ENCODE data around the gene OPCML. TPM values are rescaled to one million over a fixed set of nuclear protein-coding genes. Genes with fewer than 3 reads are reported as not detected.

The OPCML gene
- total and polyA plus RNA-seq, 2 experiments from 2014 or later = 1.2 to 4.4 TPM

GRCh38 chr11:132475026-132475425, 1057.3 kb downstream of the OPCML start:
- no peaks in the 10 kb centered on the region for H3K36me3 Mint-ChIP-seq (ENCODE audit: low read depth)
- H3K4me1 Mint-ChIP-seq = no peaks in the 10 kb centered on the region
- TF ChIP-seq CTCF (conservative IDR thresholded peaks at IDR 0.05; ENCODE audit: low read depth in 2 of 2) (no peak), ETS1 (IDR thresholded peaks at IDR 0.05) (no peak), JUNB (IDR thresholded peaks at IDR 0.05; ENCODE audit: unreplicated experiment) (no peak), STAT1 (IDR thresholded peaks at IDR 0.05; ENCODE audit: unreplicated experiment) (no peak), EZH2 (IDR thresholded peaks at IDR 0.05; ENCODE audit: low read depth, unreplicated experiment) (no peak), EZH2phosphoT487 (IDR thresholded peaks at IDR 0.05; ENCODE audit: unreplicated experiment) (no peak), CREB1 (CRISPR knock-in tag; IDR thresholded peaks at IDR 0.05; ENCODE audit: low read depth) (no peak), ZNF331 (CRISPR knock-in tag; IDR thresholded peaks at IDR 0.05; ENCODE audit: low read depth) (no peak), ZNF114 (CRISPR knock-in tag; IDR thresholded peaks at IDR 0.05) (no peak), POLR2AphosphoS5 (IDR thresholded peaks at IDR 0.05; ENCODE audit: low read depth) (no peak), NANOG (IDR thresholded peaks at IDR 0.05; ENCODE audit: borderline replicate concordance) (no peak), ZNF462 (CRISPR knock-in tag; IDR thresholded peaks at IDR 0.05) (no peak)
- TF ChIP-seq, protein P1, sequence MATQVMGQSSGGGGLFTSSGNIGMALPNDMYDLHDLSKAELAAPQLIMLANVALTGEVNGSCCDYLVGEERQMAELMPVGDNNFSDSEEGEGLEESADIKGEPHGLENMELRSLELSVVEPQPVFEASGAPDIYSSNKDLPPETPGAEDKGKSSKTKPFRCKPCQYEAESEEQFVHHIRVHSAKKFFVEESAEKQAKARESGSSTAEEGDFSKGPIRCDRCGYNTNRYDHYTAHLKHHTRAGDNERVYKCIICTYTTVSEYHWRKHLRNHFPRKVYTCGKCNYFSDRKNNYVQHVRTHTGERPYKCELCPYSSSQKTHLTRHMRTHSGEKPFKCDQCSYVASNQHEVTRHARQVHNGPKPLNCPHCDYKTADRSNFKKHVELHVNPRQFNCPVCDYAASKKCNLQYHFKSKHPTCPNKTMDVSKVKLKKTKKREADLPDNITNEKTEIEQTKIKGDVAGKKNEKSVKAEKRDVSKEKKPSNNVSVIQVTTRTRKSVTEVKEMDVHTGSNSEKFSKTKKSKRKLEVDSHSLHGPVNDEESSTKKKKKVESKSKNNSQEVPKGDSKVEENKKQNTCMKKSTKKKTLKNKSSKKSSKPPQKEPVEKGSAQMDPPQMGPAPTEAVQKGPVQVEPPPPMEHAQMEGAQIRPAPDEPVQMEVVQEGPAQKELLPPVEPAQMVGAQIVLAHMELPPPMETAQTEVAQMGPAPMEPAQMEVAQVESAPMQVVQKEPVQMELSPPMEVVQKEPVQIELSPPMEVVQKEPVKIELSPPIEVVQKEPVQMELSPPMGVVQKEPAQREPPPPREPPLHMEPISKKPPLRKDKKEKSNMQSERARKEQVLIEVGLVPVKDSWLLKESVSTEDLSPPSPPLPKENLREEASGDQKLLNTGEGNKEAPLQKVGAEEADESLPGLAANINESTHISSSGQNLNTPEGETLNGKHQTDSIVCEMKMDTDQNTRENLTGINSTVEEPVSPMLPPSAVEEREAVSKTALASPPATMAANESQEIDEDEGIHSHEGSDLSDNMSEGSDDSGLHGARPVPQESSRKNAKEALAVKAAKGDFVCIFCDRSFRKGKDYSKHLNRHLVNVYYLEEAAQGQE (IDR thresholded peaks at IDR 0.05; ENCODE audit: unreplicated experiment) = no peak
- Histone ChIP-seq H3K36me3 (ENCODE audit: insufficient read depth) (no peaks in the 10 kb centered on the region), H3K79me2 (replicated peaks; ENCODE audit: insufficient read depth) (no peaks in the 10 kb centered on the region), H3K9me2 (ENCODE audit: insufficient read depth) (0 out of 2 replicates have a peak, but pooled peaks cover 9% of the 10 kb centered on the region), H3K4me1 (ENCODE audit: insufficient read depth) (no peaks in the 10 kb centered on the region), H3F3A (replicated peaks; ENCODE audit: low read depth) (no peaks in the 10 kb centered on the region), H3K4me2 (no peak overlapping the region), H4K20me1 (replicated peaks; ENCODE audit: insufficient read depth) (no peaks in the 10 kb centered on the region), H2AFZ (no peak overlapping the region), H3K27ac (ENCODE audit: low read depth) (no peak overlapping the region), H3K4me3 (no peak overlapping the region), H3K27me3 (ENCODE audit: insufficient read depth) (no peaks in the 10 kb centered on the region)
- ATAC-seq = no peak
- H3K4me3 Mint-ChIP-seq = no peak overlapping the region
- peaks cover 4% of the 10 kb centered on the region; the same call in 1 of the 3 replicates for H3K9me3 Mint-ChIP-seq
- no peaks in the 10 kb centered on the region for H3K27me3 Mint-ChIP-seq (ENCODE audit: insufficient read depth, low read depth, poor library complexity)
- no peak for DNase-seq (ENCODE audit: low spot score)
- H3K27ac Mint-ChIP-seq = no peak overlapping the region

Data from GM23338 (cell line).